K562 (cell line): ENCODE results near the gene FSCN2. TPM values are rescaled to one million over a fixed set of nuclear protein-coding genes. Genes with fewer than 3 reads are reported as not detected.

Source experiments
- ATAC-seq: fragments of 200-7000 bp; cut with Tn5 transposase; 3 replicates; pipeline ENCODE4 v1.9.1; 2020; ENCODE audit warnings: moderate library complexity
- BruUV-seq: library from RNA; stranded (reverse); fragments of 400-500 nt; replicated peaks from 2 replicates; lab custom pipeline; 2021; lab: Mats Ljungman, UMichigan
- CTCF ChIA-PET: fragments of 300-600 bp; formaldehyde crosslinking; extraction: SDS; loops from one replicate; lab custom pipeline; 2021; ENCODE audit warnings: low intra/inter-chr PET ratio; lab: Yijun Ruan, JAX
- POLR2A ChIA-PET: fragments of 300-600, 350-650 bp; sonication (Branson Sonifier 250); formaldehyde crosslinking; extraction: SDS; loops from one replicate; lab custom pipeline; 2021; ENCODE audit warnings: antibody characterized with exemption, inconsistent platforms; lab: Yijun Ruan, JAX
- DNase-seq, 4 experiments: peaks; one replicate each; pipeline versions ENCODE4 v3.0.0 to v3.0.0-alpha.2; 2011 to 2018; ENCODE audit warnings: low spot score in 3 of 4, mixed read lengths in 3 of 4; ENCODE audit errors: extremely low read depth in 1 of 4
- FAIRE-seq: peaks from 2 replicates; lab custom pipeline; 2011; peaks lifted over from hg19 to GRCh38; lab: Jason Lieb, UNC
- H2AFZ ChIP-seq: 2 replicates; pipeline ENCODE4 v1.6.0; 2011; ENCODE audit warnings: low read depth, low read length, control low read depth, inconsistent platforms
- H3K27ac ChIP-seq: fragments of 200-600 bp; 3 replicates; pipeline ENCODE4 v1.8.0; 2011; ENCODE audit warnings: low read depth, mild to moderate bottlenecking, control low read depth, inconsistent platforms, low read length, moderate library complexity, mixed read lengths; ENCODE audit errors: extremely low read depth
- H3K27me3 ChIP-seq, 2 experiments: fragments of 300-600 bp in 1 of 2; 2 replicates in 1 of 2; 3 replicates in 1 of 2; pipeline versions ENCODE4 v1.6.0 to v1.8.0; 2011; ENCODE audit warnings: inconsistent platforms in 2 of 2, low read length in 2 of 2, mild to moderate bottlenecking in 1 of 2, mixed read lengths in 1 of 2, moderate library complexity in 1 of 2; ENCODE audit not compliant: control insufficient read depth in 2 of 2, insufficient read depth in 2 of 2
- H3K36me3 ChIP-seq: fragments of 300-600 bp; 3 replicates; pipeline ENCODE4 v1.8.0; 2011; ENCODE audit warnings: mild to moderate bottlenecking, low read length, inconsistent platforms; ENCODE audit not compliant: control insufficient read depth, insufficient read depth
- H3K4me1 ChIP-seq, 2 experiments: fragments of 200-600 bp in 1 of 2; replicated peaks in 1 of 2; 2 replicates in 1 of 2; 3 replicates in 1 of 2; pipeline versions ENCODE4 v1.5.1 to v1.8.0; 2011; ENCODE audit warnings: inconsistent platforms in 2 of 2, low read length in 2 of 2, mild to moderate bottlenecking in 1 of 2, mixed read lengths in 1 of 2, moderate library complexity in 1 of 2; ENCODE audit not compliant: control insufficient read depth in 2 of 2, insufficient read depth in 2 of 2
- H3K4me2 ChIP-seq: 2 replicates; pipeline ENCODE4 v1.6.1; 2011; ENCODE audit warnings: low read length, control low read depth, inconsistent platforms, mixed read lengths; ENCODE audit not compliant: insufficient read depth
- H3K4me3 ChIP-seq: fragments of 200-600 bp; sonication (generic), shearing (Covaris generic); 2 replicates; pipeline ENCODE4 v1.5.1; 2016; ENCODE audit warnings: control low read depth, inconsistent platforms
- H3K79me2 ChIP-seq: fragments of 200-600 bp; 3 replicates; pipeline ENCODE4 v1.8.0; 2011; ENCODE audit warnings: low read length, inconsistent platforms; ENCODE audit not compliant: control insufficient read depth, insufficient read depth
- H3K9ac ChIP-seq, 2 experiments: 2 replicates each; pipeline versions ENCODE4 v1.6.0 to v1.6.1; 2011; ENCODE audit warnings: low read depth in 2 of 2, low read length in 2 of 2, control low read depth in 1 of 2, inconsistent platforms in 1 of 2, mild to moderate bottlenecking in 1 of 2, mixed read lengths in 1 of 2; ENCODE audit not compliant: insufficient read depth in 1 of 2
- H3K9me1 ChIP-seq: one replicate; pipeline ENCODE4 v1.6.0; 2011; ENCODE audit warnings: inconsistent platforms, mild to moderate bottlenecking, low read length, moderate library complexity; ENCODE audit not compliant: control insufficient read depth, insufficient read depth
- H3K9me3 ChIP-seq: replicated peaks from 2 replicates; pipeline ENCODE4 v1.5.1; 2011; ENCODE audit warnings: low read depth, low read length, inconsistent platforms; ENCODE audit not compliant: control insufficient read depth, insufficient read depth
- H4K20me1 ChIP-seq: replicated peaks from 2 replicates; pipeline ENCODE4 v1.6.1; 2011; ENCODE audit warnings: low read length, inconsistent platforms, mixed read lengths; ENCODE audit not compliant: control insufficient read depth, insufficient read depth
- POLR2A ChIP-seq: fragments of 450-650 bp; conservative IDR thresholded peaks from 2 replicates; pipeline ENCODE4 v1.6.1; 2016
- POLR2G ChIP-seq: fragments of 200-400 bp; formaldehyde crosslinking; IDR thresholded peaks from 2 replicates; pipeline ENCODE4 v1.6.1; 2017; ENCODE audit warnings: low read depth, mild to moderate bottlenecking, antibody characterized with exemption, low read length, moderate library complexity
- THRA ChIP-seq: fragments of 450-650 bp; IDR thresholded peaks from 2 replicates; pipeline ENCODE4 v1.6.1; 2017; ENCODE audit warnings: mild to moderate bottlenecking, moderate library complexity
- WGBS: fragments of 100-300 bp; shearing (Covaris generic); methylation state at CpG from one replicate; pipeline ENCODE4 v1.1.6; 2016; ENCODE audit warnings: low coverage, mixed read lengths; ENCODE audit not compliant: insufficient coverage; ENCODE audit errors: missing lambda C conversion rate; 5-methylcytosine and 5-hydroxymethylcytosine counted together
- in situ Hi-C: fragments of 300-500 bp; cut with MboI; formaldehyde crosslinking; loops from 4 replicates; pipeline ENCODE4 v1.15.0; 2018; ENCODE audit warnings: inconsistent platforms, mixed read lengths
- intact Hi-C: fragments of 100-400 bp; cut with micrococcal nuclease; formaldehyde crosslinking; loops from 2 replicates; pipeline ENCODE4 v1.14.2; 2022
- polyA plus RNA-seq, 8 experiments: library from polyadenylated mRNA; depleted of rRNA in 4 of 8; stranded (reverse) in 5 of 8; unstranded in 3 of 8; fragments of >200 nt; fragmentation: Nextera tagmentation in 2 of 8; fragmentation: Illumina TruSeq in 1 of 8; extraction: Ambion mirVana in 2 of 8; extraction: Trizol in 1 of 8; gene quantifications; 2 replicates each; pipeline versions ENCODE4 v1.2.1 to v1.2.3, GENCODE V29; 2011 to 2014; ENCODE audit warnings: inconsistent platforms in 1 of 8, missing spikeins in 1 of 8
- total RNA-seq, 7 experiments: library from RNA; depleted of rRNA in 6 of 7; stranded (reverse); fragments of >200 nt in 6 of 7; fragmentation: Illumina TruSeq in 2 of 7; extraction: Trizol in 2 of 7; gene quantifications; 2 replicates each; pipeline versions ENCODE4 v1.2.1 to v1.2.3, GENCODE V29; 2011 to 2021; ENCODE audit warnings: low replicate concordance in 1 of 7

The FSCN2 gene
- total and polyA plus RNA-seq, 9 of the 15 experiments (the other 6 are each of a cell fraction or from before 2014, with no cell fraction given) = 0.08 TPM; not detected in 8

GRCh38 chr17:81558115-81558468 is 29.9 kb downstream of the FSCN2 start:
- TF ChIP-seq POLR2A = 0 out of 2 replicates have a peak, but pooled peaks have one; percentile 2
- 0 out of 2 replicates have a peak, but pooled peaks have one; percentile 44 for TF ChIP-seq POLR2G
- TF ChIP-seq THRA = no peak
- no peak overlapping the region for H3K27ac ChIP-seq
- in situ Hi-C loops = no loop called here
- peaks cover 69% of the 10 kb centered on the region; the same call in 2 of the 3 replicates for H3K36me3 ChIP-seq
- DNase-seq (no peak), FAIRE-seq (no peak), ATAC-seq (no peak)
- H3K4me3 ChIP-seq = no peak overlapping the region
- intact Hi-C loops = no loop called here
- H4K20me1 ChIP-seq = peaks cover 12% of the 10 kb centered on the region; the same call in 1 of the 2 replicates
- peaks cover 20 to 46% of the 10 kb centered on the region in 2 experiments for H3K4me1 ChIP-seq
- CTCF ChIA-PET = no interaction called here
- H3K27me3 ChIP-seq = no peaks in the 10 kb centered on the region
- H3K79me2 ChIP-seq = no peaks in the 10 kb centered on the region
- WGBS = 91% methylated on average over 11 of the region's 12 CpGs
- H3K9ac ChIP-seq = no peak overlapping the region
- no peaks in the 10 kb centered on the region for H3K9me1 ChIP-seq
- POLR2A ChIA-PET = interaction anchor here (0.6 to 2.7 kb wide), 2 partner anchors 11 to 514 kb away, joined by 3 to 16 read pairs; no protein-coding TSS in a partner anchor
- no TSS peak for BruUV-seq
- H3K4me2 ChIP-seq = no peak overlapping the region
- H3K9me3 ChIP-seq = no peaks in the 10 kb centered on the region
- no peak overlapping the region for H2AFZ ChIP-seq
